Measurements from ENCODE around the gene TOR2A. TPM values are rescaled to one million over a fixed set of nuclear protein-coding genes. Genes with fewer than 3 reads are reported as not detected.

TOR2A gene
- total and polyA plus RNA-seq, 10 donors, result 16.8 to 36.5 (median 22.7) TPM

DNA sequence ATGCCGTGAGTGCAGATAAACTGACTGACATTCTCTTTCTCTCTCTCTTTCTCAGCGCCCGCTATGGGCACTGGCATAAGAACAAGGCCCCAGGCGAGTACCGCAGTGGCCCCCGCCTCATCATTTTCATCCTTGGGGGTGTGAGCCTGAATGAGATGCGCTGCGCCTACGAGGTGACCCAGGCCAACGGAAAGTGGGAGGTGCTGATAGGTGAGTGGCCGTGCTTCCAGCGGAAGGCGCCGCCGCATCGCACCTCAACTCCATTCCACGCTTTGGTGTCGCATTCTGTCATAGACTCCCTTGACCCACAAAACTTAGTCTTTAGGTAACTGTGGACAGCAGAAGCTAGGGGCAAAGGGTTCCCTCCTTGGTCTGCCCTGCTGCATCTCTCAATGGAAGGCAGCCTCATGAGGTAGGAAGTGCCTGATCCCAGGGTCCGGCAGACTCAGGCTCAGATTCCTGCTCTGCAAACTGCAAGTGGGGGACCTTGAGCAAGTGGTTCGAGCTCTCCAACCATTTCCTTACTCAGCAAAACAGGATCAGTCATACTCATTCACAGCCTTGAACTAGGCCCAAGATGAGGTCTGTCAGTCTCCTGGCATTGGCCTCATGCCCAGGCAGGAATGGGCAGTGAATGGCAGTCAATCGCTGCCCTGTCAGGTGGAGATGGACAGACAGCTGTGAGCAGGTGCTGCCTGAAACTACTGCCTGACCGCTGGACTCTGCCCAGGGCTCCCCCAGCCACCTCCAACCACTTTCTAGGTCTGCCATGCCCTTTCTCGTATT, 52.5 kb downstream of the TOR2A start:
- Histone ChIP-seq H3K4me3 (no peak overlapping the region), H3K4me1 (peaks cover 0 to 22% (median 10%) of the 10 kb centered on the region in 6 donors), H3K9me3 (no peaks in the 10 kb centered on the region), H3K27ac (peak overlapping the region in 5 of 8 donors; percentile 13 to 46 (median 39)), H3K36me3 (peaks cover 0 to 78% (median 17%) of the 10 kb centered on the region in 6 donors), H3K27me3 (replicated peaks in 1 of 7) (no peaks in the 10 kb centered on the region)
- DNase-seq, result no peak
- peak; percentile 54 to 67 (median 58) for TF ChIP-seq POLR2AphosphoS5 (IDR thresholded peaks at IDR 0.05)
- TF ChIP-seq, protein P1, sequence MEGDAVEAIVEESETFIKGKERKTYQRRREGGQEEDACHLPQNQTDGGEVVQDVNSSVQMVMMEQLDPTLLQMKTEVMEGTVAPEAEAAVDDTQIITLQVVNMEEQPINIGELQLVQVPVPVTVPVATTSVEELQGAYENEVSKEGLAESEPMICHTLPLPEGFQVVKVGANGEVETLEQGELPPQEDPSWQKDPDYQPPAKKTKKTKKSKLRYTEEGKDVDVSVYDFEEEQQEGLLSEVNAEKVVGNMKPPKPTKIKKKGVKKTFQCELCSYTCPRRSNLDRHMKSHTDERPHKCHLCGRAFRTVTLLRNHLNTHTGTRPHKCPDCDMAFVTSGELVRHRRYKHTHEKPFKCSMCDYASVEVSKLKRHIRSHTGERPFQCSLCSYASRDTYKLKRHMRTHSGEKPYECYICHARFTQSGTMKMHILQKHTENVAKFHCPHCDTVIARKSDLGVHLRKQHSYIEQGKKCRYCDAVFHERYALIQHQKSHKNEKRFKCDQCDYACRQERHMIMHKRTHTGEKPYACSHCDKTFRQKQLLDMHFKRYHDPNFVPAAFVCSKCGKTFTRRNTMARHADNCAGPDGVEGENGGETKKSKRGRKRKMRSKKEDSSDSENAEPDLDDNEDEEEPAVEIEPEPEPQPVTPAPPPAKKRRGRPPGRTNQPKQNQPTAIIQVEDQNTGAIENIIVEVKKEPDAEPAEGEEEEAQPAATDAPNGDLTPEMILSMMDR (IDR thresholded peaks at IDR 0.05 in 8 of 11, conservative IDR thresholded peaks at IDR 0.05 in 3 of 11), result no peak
- 84 to 89% (median 86%) methylated on average over 23 of the region's 23 CpGs for WGBS, 5 donors
- intact Hi-C loops (cut with DNase I; ENCODE audit: low total_unique reads), result no loop called here

Other genes starting within 250 kb of the TOR2A start
- 10 to 100 TPM; 26.0 to 75.7 (median 38.5) TPM for gene STXBP1, start 123.0 kb downstream of the TOR2A start, total RNA-seq
- 1 to 10 TPM; 4.3 to 7.6 (median 6.0) TPM for gene STXBP1, start 123.0 kb downstream of the TOR2A start, polyA plus RNA-seq
- under 1 TPM in 4 of 7 donors, not detected in 3; 0.13 to 0.21 (median 0.17) TPM for gene CFAP157, start 28.3 kb downstream of the TOR2A start, total RNA-seq
- gene CFAP157, start 28.3 kb downstream of the TOR2A start, polyA plus RNA-seq, result under 1 TPM; 0.09 to 0.13 (median 0.12) TPM
- gene PTRH1, start 19.6 kb downstream of the TOR2A start, total RNA-seq, result 10 to 100 TPM in 4 of 7 donors, 1 to 10 TPM in 3; 8.1 to 17.9 (median 10.7) TPM
- 10 to 100 TPM in 2 of 3 donors, 1 to 10 TPM in 1; 7.4 to 17.5 (median 14.7) TPM for gene PTRH1, start 19.6 kb downstream of the TOR2A start, polyA plus RNA-seq
- 1 to 10 TPM in 6 of 7 donors, under 1 TPM in 1; 0.60 to 3.1 (median 2.0) TPM for gene TTC16, start 19.2 kb downstream of the TOR2A start, total RNA-seq
- under 1 TPM; 0.12 to 0.98 (median 0.61) TPM for gene TTC16, start 19.2 kb downstream of the TOR2A start, polyA plus RNA-seq
- gene SH2D3C, start 43.4 kb upstream of the TOR2A start, total RNA-seq, result 10 to 100 TPM; 44.7 to 85.4 (median 61.2) TPM
- 10 to 100 TPM; 27.0 to 51.1 (median 34.3) TPM for gene SH2D3C, start 43.4 kb upstream of the TOR2A start, polyA plus RNA-seq
- 100 to 1,000 TPM in 4 of 7 donors, 10 to 100 TPM in 3; 68.3 to 149 (median 103) TPM for gene CDK9, start 50.7 kb upstream of the TOR2A start, total RNA-seq
- 10 to 100 TPM; 49.2 to 87.6 (median 87.1) TPM for gene CDK9, start 50.7 kb upstream of the TOR2A start, polyA plus RNA-seq
- 10 to 100 TPM; 33.3 to 94.6 (median 72.3) TPM for gene FPGS, start 67.6 kb upstream of the TOR2A start, total RNA-seq
- gene FPGS, start 67.6 kb upstream of the TOR2A start, polyA plus RNA-seq, result 10 to 100 TPM; 39.5 to 73.7 (median 60.5) TPM
- gene ENG, start 119.4 kb upstream of the TOR2A start, total RNA-seq, result 100 to 1,000 TPM; 150 to 334 (median 247) TPM
- gene ENG, start 119.4 kb upstream of the TOR2A start, polyA plus RNA-seq, result 10 to 100 TPM; 29.2 to 63.1 (median 47.8) TPM
- gene AK1, start 142.4 kb upstream of the TOR2A start, total RNA-seq, result 10 to 100 TPM; 41.3 to 89.7 (median 59.7) TPM
- gene AK1, start 142.4 kb upstream of the TOR2A start, polyA plus RNA-seq, result 10 to 100 TPM; 47.0 to 97.9 (median 82.7) TPM
- gene ST6GALNAC6, start 164.3 kb upstream of the TOR2A start, total RNA-seq, result 100 to 1,000 TPM in 1 of 7 donors, 10 to 100 TPM in 6; 62.5 to 118 (median 75.9) TPM
- 10 to 100 TPM; 29.0 to 68.0 (median 31.7) TPM for gene ST6GALNAC6, start 164.3 kb upstream of the TOR2A start, polyA plus RNA-seq
- 10 to 100 TPM; 48.6 to 92.8 (median 65.8) TPM for gene ST6GALNAC4, start 181.7 kb upstream of the TOR2A start, total RNA-seq
- 10 to 100 TPM; 16.0 to 36.7 (median 19.5) TPM for gene ST6GALNAC4, start 181.7 kb upstream of the TOR2A start, polyA plus RNA-seq
- 1 to 10 TPM in 2 of 7 donors, under 1 TPM in 3, not detected in 2; 0.46 to 3.6 (median 0.94) TPM for gene PIP5KL1, start 195.5 kb upstream of the TOR2A start, total RNA-seq
- gene PIP5KL1, start 195.5 kb upstream of the TOR2A start, polyA plus RNA-seq, result under 1 TPM; 0.13 to 0.51 (median 0.42) TPM
- gene DPM2, start 202.6 kb upstream of the TOR2A start, total RNA-seq, result 10 to 100 TPM; 19.5 to 31.3 (median 25.2) TPM
- 10 to 100 TPM; 23.6 to 33.8 (median 28.1) TPM for gene DPM2, start 202.6 kb upstream of the TOR2A start, polyA plus RNA-seq
- gene EEIG1, start 245.7 kb upstream of the TOR2A start, total RNA-seq, result 100 to 1,000 TPM in 1 of 7 donors, 10 to 100 TPM in 6; 27.3 to 102 (median 72.8) TPM
- 10 to 100 TPM; 28.6 to 39.6 (median 29.0) TPM for gene EEIG1, start 245.7 kb upstream of the TOR2A start, polyA plus RNA-seq

All from spleen (tissue), 11 donors.